BLaER1 treated with 17β-estradiol and CSF1 and Interleukin-3, amounts not matched to agents 10 nM and 100 nM (cell line): ENCODE results near the gene TTC33.
"Not testable (repeated sequence)": the region's sequence is repeated elsewhere in the genome, so short reads cannot be mapped to it uniquely, and the experiment has no call there.

Experiments used
- H3K27ac ChIP-seq, 11 experiments: shearing (Covaris generic); formaldehyde crosslinking; 2 replicates each; pipeline ENCODE4 v1.8.1; 2022
- H3K27me3 ChIP-seq, 11 experiments: shearing (Covaris generic); formaldehyde crosslinking; 2 replicates each; pipeline ENCODE4 v1.8.1; 2022
- H3K36me3 ChIP-seq, 11 experiments: shearing (Covaris generic); formaldehyde crosslinking; 2 replicates each; pipeline ENCODE4 v1.8.1; 2022
- H3K4me1 ChIP-seq, 10 experiments: shearing (Covaris generic); formaldehyde crosslinking; 2 replicates each; pipeline ENCODE4 v1.8.1; 2022
- H3K4me2 ChIP-seq, 11 experiments: shearing (Covaris generic); formaldehyde crosslinking; 2 replicates each; pipeline ENCODE4 v1.8.1; 2022
- H3K4me3 ChIP-seq, 10 experiments: shearing (Covaris generic); formaldehyde crosslinking; 2 replicates each; pipeline ENCODE4 v1.8.1; 2022
- H3K9ac ChIP-seq, 11 experiments: shearing (Covaris generic); formaldehyde crosslinking; 2 replicates each; pipeline ENCODE4 v1.8.1; 2022
- H3K9me3 ChIP-seq, 11 experiments: shearing (Covaris generic); formaldehyde crosslinking; replicated peaks in 1 of 11; 2 replicates each; pipeline ENCODE4 v1.8.1; 2022
- H4K20me1 ChIP-seq, 11 experiments: shearing (Covaris generic); formaldehyde crosslinking; 2 replicates each; pipeline ENCODE4 v1.8.1; 2022
- Cebpa-rat ChIP-seq, 11 experiments: shearing (Covaris generic); IDR thresholded peaks; 2 replicates each; pipeline ENCODE4 v1.8.1; 2022

The TTC33 gene

GRCh38 chr5:40654377-40654991 lies 101.3 kb downstream of the TTC33 start:
- peak overlapping the region in 5 of 11 experiments; percentile 35 to 65 (median 47); a peak in 6 of 22 replicates for H3K4me2 ChIP-seq

GRCh38 chr5:40653221-40654022 lies 102.3 kb downstream of the TTC33 start:
- H3K9ac ChIP-seq: no peak overlapping the region
- H3K4me1 ChIP-seq: peaks cover 15 to 55% (median 19%) of the 10 kb centered on the region in 10 experiments
- no peaks in the 10 kb centered on the region for H3K27me3 ChIP-seq
- peaks cover 0 to 5% (median 0%) of the 10 kb centered on the region in 11 experiments; a peak in 7 of 22 replicates for H3K9me3 ChIP-seq
- H4K20me1 ChIP-seq: no peaks in the 10 kb centered on the region
- TF ChIP-seq Cebpa-rat (IDR thresholded peaks at IDR 0.05): no peak
- H3K4me2 ChIP-seq: peak overlapping the region; percentile 39 to 76 (median 65); a peak in 21 of 22 replicates
- peak overlapping the region in 1 of 11 experiments; percentile 13; a peak in 1 of 22 replicates for H3K27ac ChIP-seq
- no peak overlapping the region for H3K4me3 ChIP-seq
- H3K36me3 ChIP-seq: no peaks in the 10 kb centered on the region

More at GRCh38 chr5:40654377-40654991, 101.3 kb downstream of the TTC33 start:
- Histone ChIP-seq H3K27me3 (no peaks in the 10 kb centered on the region), H4K20me1 (no peaks in the 10 kb centered on the region), H3K4me3 (no peak overlapping the region), H3K27ac (peak overlapping the region in 1 of 11 experiments; percentile 30; a peak in 1 of 22 replicates), H3K9ac (no peak overlapping the region), H3K36me3 (no peaks in the 10 kb centered on the region), H3K9me3 (peaks cover 0 to 13% (median 0%) of the 10 kb centered on the region in 11 experiments; a peak in 7 of 22 replicates), H3K4me1 (peaks cover 15 to 45% (median 19%) of the 10 kb centered on the region in 10 experiments)
- TF ChIP-seq Cebpa-rat (IDR thresholded peaks at IDR 0.05): no peak

DNA sequence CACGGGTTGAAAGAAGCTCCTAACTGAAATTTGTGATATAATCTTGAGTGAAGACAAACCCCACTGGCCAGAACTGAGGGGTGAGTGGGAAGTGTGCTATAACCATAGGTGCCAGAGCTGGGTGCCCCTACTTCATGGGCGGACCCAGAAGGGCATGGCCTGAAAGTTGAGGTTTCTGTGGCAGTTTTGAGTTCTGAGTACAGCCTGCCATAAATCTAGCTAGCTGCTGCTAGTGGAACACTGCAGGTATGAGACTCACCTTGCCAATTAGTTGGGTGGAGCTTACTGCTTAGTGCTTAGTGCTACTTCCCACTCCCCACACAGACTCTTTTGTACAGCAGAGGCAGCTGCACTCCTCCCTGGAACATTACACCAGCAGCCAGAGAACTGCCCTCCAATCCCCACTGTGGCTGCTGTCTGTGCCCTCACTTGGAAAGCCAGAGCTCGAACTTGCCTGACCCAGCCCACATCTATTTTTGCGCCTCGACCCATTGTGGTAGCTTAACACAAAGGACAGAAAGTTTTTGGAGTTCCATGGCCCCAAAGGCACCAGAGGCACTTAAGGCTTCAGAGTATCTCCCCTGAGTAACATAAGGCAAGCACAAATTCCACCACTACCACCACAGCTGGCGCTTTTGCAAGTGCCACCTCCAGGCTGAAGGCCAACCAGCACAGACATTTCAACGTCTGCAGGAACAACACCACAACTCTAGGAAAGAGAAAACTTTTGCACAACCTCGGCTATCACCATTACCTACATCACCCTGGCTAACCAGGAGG lies 103.1 kb downstream of the TTC33 start:
- Histone ChIP-seq H3K4me2 (peak overlapping the region; percentile 39 to 76 (median 65); a peak in 21 of 22 replicates), H3K4me1 (peaks cover 15 to 61% (median 19%) of the 10 kb centered on the region in 10 experiments)

DNA sequence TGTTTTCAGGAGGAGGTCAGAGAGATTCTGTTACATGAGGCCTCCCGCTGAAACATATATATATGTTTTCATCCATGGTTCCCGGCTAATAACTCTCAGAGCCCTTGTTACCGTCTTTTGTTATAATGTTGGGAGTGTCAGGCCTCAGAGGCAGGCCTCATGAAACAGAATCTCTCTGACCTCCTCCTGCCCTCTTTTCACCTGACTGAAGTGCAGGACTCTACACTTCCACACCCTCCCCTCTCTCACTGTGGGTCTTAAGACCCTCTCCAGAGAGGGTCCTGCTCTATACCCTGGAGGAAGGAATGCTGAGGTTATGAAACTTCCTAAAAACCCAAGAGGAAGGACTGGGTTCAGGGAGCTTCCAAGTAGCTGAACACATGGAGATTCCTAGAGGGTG lies 104.6 kb downstream of the TTC33 start:
- no peak overlapping the region for H3K4me3 ChIP-seq
- no peaks in the 10 kb centered on the region for H3K9me3 ChIP-seq
- no peak overlapping the region for H3K9ac ChIP-seq
- no peaks in the 10 kb centered on the region for H4K20me1 ChIP-seq
- H3K36me3 ChIP-seq: no peaks in the 10 kb centered on the region
- H3K4me2 ChIP-seq: no peak overlapping the region
- peaks cover 15 to 61% (median 19%) of the 10 kb centered on the region in 10 experiments for H3K4me1 ChIP-seq
- H3K27me3 ChIP-seq: no peaks in the 10 kb centered on the region
- no peak overlapping the region for H3K27ac ChIP-seq
- TF ChIP-seq Cebpa-rat (IDR thresholded peaks at IDR 0.05): no peak

More for the DNA sequence above, 103.1 kb downstream of the TTC33 start:
- H3K9me3 ChIP-seq: no peaks in the 10 kb centered on the region
- TF ChIP-seq Cebpa-rat (IDR thresholded peaks at IDR 0.05): no peak
- H3K27me3 ChIP-seq: no peaks in the 10 kb centered on the region
- no peaks in the 10 kb centered on the region for H4K20me1 ChIP-seq
- no peak overlapping the region for H3K9ac ChIP-seq
- peak overlapping the region in 1 of 11 experiments; percentile 17; a peak in 2 of 22 replicates for H3K27ac ChIP-seq
- H3K36me3 ChIP-seq: no peaks in the 10 kb centered on the region
- no peak overlapping the region for H3K4me3 ChIP-seq

DNA sequence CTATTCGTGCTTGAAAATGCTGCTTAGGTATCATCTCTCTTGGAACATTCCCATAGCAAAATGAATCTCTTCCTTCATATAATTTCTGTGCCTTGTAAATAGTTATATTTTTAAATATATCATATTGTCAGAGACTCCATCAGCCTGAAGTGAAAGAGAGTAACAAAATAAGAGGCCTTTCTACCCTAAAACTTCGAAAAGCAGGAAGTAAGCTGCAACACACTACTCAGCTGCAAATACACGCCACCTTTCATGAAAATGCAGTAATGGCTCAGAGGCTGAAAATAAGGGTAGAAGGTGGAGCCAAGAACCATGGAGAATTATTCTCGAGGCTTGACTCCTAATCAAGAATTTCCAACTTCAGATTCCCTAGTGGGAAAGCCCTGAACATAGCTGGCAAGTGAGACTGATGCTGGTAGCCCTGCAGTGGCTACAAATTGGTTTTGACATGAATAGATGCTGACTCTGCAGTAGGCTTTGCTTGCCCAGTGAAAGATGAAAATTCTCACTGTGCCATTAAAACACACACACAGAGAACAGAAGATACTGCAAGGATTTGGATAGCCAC lies 106.2 kb downstream of the TTC33 start:
- peak overlapping the region in 2 of 11 experiments; percentile 68 to 70; a peak in 4 of 22 replicates for H3K4me2 ChIP-seq
- H3K36me3 ChIP-seq: no peaks in the 10 kb centered on the region
- H3K27me3 ChIP-seq: no peaks in the 10 kb centered on the region
- no peaks in the 10 kb centered on the region for H4K20me1 ChIP-seq
- H3K4me3 ChIP-seq: no peak overlapping the region
- no peaks in the 10 kb centered on the region for H3K9me3 ChIP-seq
- TF ChIP-seq Cebpa-rat (IDR thresholded peaks at IDR 0.05): no peak
- H3K27ac ChIP-seq: no peak overlapping the region; a peak in 1 of 22 replicates
- peaks cover 14 to 52% (median 18%) of the 10 kb centered on the region in 10 experiments for H3K4me1 ChIP-seq
- H3K9ac ChIP-seq: no peak overlapping the region

DNA sequence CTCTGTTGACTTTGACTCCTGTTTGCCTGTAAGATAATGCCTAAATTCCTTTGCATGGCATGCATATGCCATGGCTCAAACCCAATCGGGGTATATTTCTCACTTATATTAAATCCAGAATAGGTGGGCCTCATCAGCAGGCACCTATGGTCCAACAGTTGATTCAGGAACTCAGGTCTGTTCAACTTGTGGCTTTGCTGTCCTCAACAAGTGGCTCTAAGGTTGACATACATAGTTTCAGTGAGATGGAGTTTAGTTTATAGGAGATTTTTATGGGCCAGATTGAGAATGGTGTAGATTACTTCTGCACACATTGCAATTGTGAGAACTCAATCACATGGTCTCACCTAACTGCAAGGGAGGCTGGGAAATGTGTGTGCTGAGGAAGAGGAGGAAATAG lies 107.6 kb downstream of the TTC33 start:
- no peaks in the 10 kb centered on the region for H3K27me3 ChIP-seq
- H3K4me1 ChIP-seq: peaks cover 9 to 38% (median 10%) of the 10 kb centered on the region in 10 experiments
- no peaks in the 10 kb centered on the region for H4K20me1 ChIP-seq
- H3K9ac ChIP-seq: no peak overlapping the region
- TF ChIP-seq Cebpa-rat (IDR thresholded peaks at IDR 0.05): no peak
- H3K36me3 ChIP-seq: no peaks in the 10 kb centered on the region
- H3K4me3 ChIP-seq: no peak overlapping the region
- H3K9me3 ChIP-seq: peaks cover 0 to 5% (median 3%) of the 10 kb centered on the region in 11 experiments; a peak in 6 of 22 replicates
- H3K27ac ChIP-seq: no peak overlapping the region
- no peak overlapping the region for H3K4me2 ChIP-seq

GRCh38 chr5:40646266-40646665 lies 109.5 kb downstream of the TTC33 start:
- TF ChIP-seq Cebpa-rat (IDR thresholded peaks at IDR 0.05): no peak
- no peak overlapping the region for H3K9ac ChIP-seq

GRCh38 chr5:40639531-40639930 lies 116.2 kb downstream of the TTC33 start:
- H3K9ac ChIP-seq, H3K36me3 ChIP-seq, H3K4me3 ChIP-seq, H3K4me1 ChIP-seq, H3K4me2 ChIP-seq, H3K27me3 ChIP-seq, H4K20me1 ChIP-seq, H3K27ac ChIP-seq: not testable (repeated sequence)
- peaks cover 12 to 56% (median 32%) of the 10 kb centered on the region in 11 experiments; a peak in 21 of 22 replicates for H3K9me3 ChIP-seq

More at GRCh38 chr5:40646266-40646665, 109.5 kb downstream of the TTC33 start:
- no peaks in the 10 kb centered on the region for H3K36me3 ChIP-seq
- H3K4me2 ChIP-seq: no peak overlapping the region
- H3K27ac ChIP-seq: no peak overlapping the region
- peaks cover 0 to 28% (median 0%) of the 10 kb centered on the region in 10 experiments; a peak in 5 of 20 replicates for H3K4me1 ChIP-seq
- no peaks in the 10 kb centered on the region for H4K20me1 ChIP-seq
- H3K27me3 ChIP-seq: no peaks in the 10 kb centered on the region
- peaks cover 0 to 5% (median 3%) of the 10 kb centered on the region in 11 experiments; a peak in 6 of 22 replicates for H3K9me3 ChIP-seq
- H3K4me3 ChIP-seq: no peak overlapping the region
